ENCODE results near the gene CPLX4. TPM values are rescaled to one million over a fixed set of nuclear protein-coding genes. Genes with fewer than 3 reads are reported as not detected.

The CPLX4 gene
- total RNA-seq, 2 donors from 2014 or later: not detected

- no peak overlapping the region for H3K9ac ChIP-seq (ENCODE audit: low read depth in 2 of 2, low read length in 2 of 2)
- H3K4me3 ChIP-seq: no peak overlapping the region
- H3K27ac ChIP-seq: no peak overlapping the region
- H3K9me3 ChIP-seq: no peaks in the 10 kb centered on the region
- no peak for DNase-seq
- peaks cover 95% of the 10 kb centered on the region for H3K27me3 ChIP-seq
- intact Hi-C loops (cut with DNase I): no loop called here
- H3K36me3 ChIP-seq: no peaks in the 10 kb centered on the region
- TF ChIP-seq CTCF (IDR thresholded peaks at IDR 0.05): no peak
- no peaks in the 10 kb centered on the region for H3K4me1 ChIP-seq
Measured at GRCh38 chr18:59267503-59268126, 50.8 kb downstream of the CPLX4 start.

GRCh38 chr18:59266886-59267502 is 51.5 kb downstream of the CPLX4 start:
- H3K4me1 ChIP-seq: no peaks in the 10 kb centered on the region
- no peak overlapping the region for H3K4me3 ChIP-seq
- no peak for TF ChIP-seq CTCF (IDR thresholded peaks at IDR 0.05)
- H3K36me3 ChIP-seq: no peaks in the 10 kb centered on the region
- peaks cover 88% of the 10 kb centered on the region for H3K27me3 ChIP-seq
- H3K27ac ChIP-seq: no peak overlapping the region
- intact Hi-C loops (cut with DNase I): no loop called here
- no peak overlapping the region for H3K9ac ChIP-seq (ENCODE audit: low read depth in 2 of 2, low read length in 2 of 2)
- no peak for DNase-seq
- no peaks in the 10 kb centered on the region for H3K9me3 ChIP-seq

GRCh38 chr18:59266459-59266858 is 52.0 kb downstream of the CPLX4 start:
- H3K4me1 ChIP-seq: no peaks in the 10 kb centered on the region
- DNase-seq: no peak
- no peaks in the 10 kb centered on the region for H3K36me3 ChIP-seq
- intact Hi-C loops (cut with DNase I): no loop called here
- H3K27ac ChIP-seq: no peak overlapping the region
- no peak overlapping the region for H3K9ac ChIP-seq (ENCODE audit: low read depth in 2 of 2, low read length in 2 of 2)
- H3K4me3 ChIP-seq: no peak overlapping the region
- TF ChIP-seq CTCF (IDR thresholded peaks at IDR 0.05): no peak
- H3K27me3 ChIP-seq: peaks cover 83% of the 10 kb centered on the region
- H3K9me3 ChIP-seq: no peaks in the 10 kb centered on the region

- Histone ChIP-seq H3K9ac (ENCODE audit: low read depth in 2 of 2, low read length in 2 of 2) (no peak overlapping the region), H3K27me3 (peaks cover 78% of the 10 kb centered on the region), H3K27ac (no peak overlapping the region), H3K4me3 (no peak overlapping the region), H3K4me1 (no peaks in the 10 kb centered on the region), H3K36me3 (no peaks in the 10 kb centered on the region), H3K9me3 (no peaks in the 10 kb centered on the region)
- no peak for DNase-seq
- intact Hi-C loops (cut with DNase I): no loop called here
- no peak for TF ChIP-seq CTCF (IDR thresholded peaks at IDR 0.05)
Measured at GRCh38 chr18:59265974-59266369, 52.5 kb downstream of the CPLX4 start.

- H3K9me3 ChIP-seq: no peaks in the 10 kb centered on the region
- DNase-seq: no peak
- H3K4me1 ChIP-seq: no peaks in the 10 kb centered on the region
- intact Hi-C loops (cut with DNase I): no loop called here
- TF ChIP-seq CTCF (IDR thresholded peaks at IDR 0.05): no peak
- peaks cover 72% of the 10 kb centered on the region for H3K27me3 ChIP-seq
- no peak overlapping the region for H3K9ac ChIP-seq (ENCODE audit: low read depth in 2 of 2, low read length in 2 of 2)
- no peaks in the 10 kb centered on the region for H3K36me3 ChIP-seq
- no peak overlapping the region for H3K27ac ChIP-seq
- peak overlapping the region; percentile 16 for H3K4me3 ChIP-seq
Measured at GRCh38 chr18:59265246-59265973, 53.0 kb downstream of the CPLX4 start.
